ENCODE measurements around the gene GLI1.

GRCh38 chr12:57487055-57487596 is 27.5 kb downstream of the GLI1 start:
- TF ChIP-seq CTCF (IDR thresholded peaks at IDR 0.05) (no peak), POLR2AphosphoS5 (IDR thresholded peaks at IDR 0.05; ENCODE audit: low read depth, low read length) (no peak), RCOR1 (IDR thresholded peaks at IDR 0.05; ENCODE audit: low read length) (no peak), YY1 (IDR thresholded peaks at IDR 0.05; ENCODE audit: low read depth) (no peak), ZBTB33 (IDR thresholded peaks at IDR 0.05; ENCODE audit: borderline replicate concordance, low read depth) (no peak)

Measured in SK-N-SH (cell line).